CD1c-positive myeloid dendritic cell (primary cell): ENCODE data around the gene RASAL3.

Source experiments
- DNase-seq: peaks from one replicate; pipeline ENCODE4 v3.0.0-alpha.2; 2016; ENCODE audit errors: extremely low spot score

Gene RASAL3

GRCh38 chr19:15436012-15436825 is 28.1 kb downstream of the RASAL3 start:
- DNase-seq = no peak

DNA sequence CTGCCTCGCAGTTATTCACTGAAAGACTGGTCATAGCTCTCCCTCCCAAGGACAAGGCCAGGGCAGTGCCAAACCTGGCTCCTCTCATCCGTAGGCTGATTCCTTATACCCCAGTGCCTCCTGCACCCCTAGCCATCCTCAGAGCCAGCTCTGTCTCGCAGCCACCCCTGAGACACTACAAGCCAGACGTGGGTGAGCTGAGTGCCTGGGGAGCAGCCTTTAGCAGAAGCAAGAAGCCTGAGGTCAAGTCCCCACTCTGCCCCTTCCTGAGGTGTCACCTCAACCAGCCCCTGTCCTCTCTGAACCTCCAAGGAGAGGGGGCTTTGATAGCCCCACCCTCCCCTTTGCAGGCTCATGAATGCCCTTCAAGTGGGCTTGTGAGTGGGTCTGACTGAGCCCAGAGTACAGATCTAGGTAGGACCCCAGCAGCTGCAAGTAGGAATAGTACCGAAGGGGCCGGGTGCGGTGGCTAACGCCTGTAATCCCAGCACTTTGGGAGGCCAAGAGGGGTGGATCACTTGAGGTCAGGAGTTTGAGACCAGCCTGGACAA is 30.8 kb downstream of the RASAL3 start:
- DNase-seq = no peak

GRCh38 chr19:15432629-15433518 is 31.5 kb downstream of the RASAL3 start:
- DNase-seq = peak; percentile 97

DNA sequence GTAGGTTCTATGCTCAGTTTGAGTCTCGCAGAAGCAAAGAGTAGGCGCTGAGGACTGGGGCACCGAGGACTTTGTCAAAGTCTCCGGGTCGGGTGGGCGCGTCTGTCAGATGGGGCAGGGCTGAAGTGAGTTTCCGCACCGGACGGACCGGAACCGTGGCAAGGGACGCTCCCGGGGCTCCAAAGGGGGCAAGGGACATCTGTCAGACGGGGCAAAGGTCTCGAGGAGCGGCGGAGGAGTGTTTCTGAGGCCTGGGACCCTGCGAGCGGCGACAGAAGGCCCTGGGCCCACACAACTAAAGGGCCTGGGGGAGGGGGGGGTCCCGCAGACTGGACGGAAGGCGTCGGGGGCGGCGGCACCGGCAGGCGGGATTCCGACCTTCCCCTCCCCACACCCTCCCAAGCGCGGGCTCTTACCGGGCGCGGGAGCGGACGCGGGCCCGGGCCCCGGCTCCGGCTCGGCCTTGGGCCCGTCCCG is 32.3 kb downstream of the RASAL3 start:
- DNase-seq = no peak

GRCh38 chr19:15431396-15432017 is 32.8 kb downstream of the RASAL3 start:
- no peak for DNase-seq

GRCh38 chr19:15430526-15431120 is 33.7 kb downstream of the RASAL3 start:
- no peak for DNase-seq

DNA sequence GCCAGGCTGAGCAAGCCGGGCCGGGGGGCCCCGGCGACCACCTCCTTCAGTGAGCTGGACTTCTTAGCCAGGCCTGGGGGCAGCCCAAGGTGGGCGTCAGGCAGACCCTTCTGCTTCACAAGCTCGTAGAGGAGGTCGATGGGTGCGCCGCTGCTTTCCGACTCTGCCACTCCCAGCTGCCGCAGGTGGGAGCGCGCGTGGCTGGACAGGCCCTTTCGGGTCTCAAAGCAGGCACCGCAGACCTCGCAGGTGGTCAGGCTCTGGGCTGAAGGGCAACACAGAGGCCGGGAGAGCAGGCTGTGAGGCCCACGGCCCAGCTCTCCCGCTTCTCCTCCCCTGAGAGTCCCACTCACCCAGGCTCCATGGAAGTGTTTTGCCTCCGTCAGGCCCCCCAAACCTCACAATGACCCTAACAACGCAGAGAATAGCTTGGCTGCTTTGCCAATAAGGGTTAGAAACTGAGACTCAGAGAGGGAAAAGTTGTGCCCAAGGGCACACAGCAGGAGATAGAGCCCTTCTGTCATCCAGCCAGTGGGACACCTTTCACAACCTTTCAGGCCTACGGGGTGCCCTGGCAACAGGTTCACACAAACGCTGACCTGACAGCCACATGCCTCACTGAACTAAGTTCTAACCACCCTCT is 34.4 kb downstream of the RASAL3 start:
- DNase-seq = no peak

GRCh38 chr19:15428956-15429824 is 35.2 kb downstream of the RASAL3 start:
- DNase-seq = no peak

DNA sequence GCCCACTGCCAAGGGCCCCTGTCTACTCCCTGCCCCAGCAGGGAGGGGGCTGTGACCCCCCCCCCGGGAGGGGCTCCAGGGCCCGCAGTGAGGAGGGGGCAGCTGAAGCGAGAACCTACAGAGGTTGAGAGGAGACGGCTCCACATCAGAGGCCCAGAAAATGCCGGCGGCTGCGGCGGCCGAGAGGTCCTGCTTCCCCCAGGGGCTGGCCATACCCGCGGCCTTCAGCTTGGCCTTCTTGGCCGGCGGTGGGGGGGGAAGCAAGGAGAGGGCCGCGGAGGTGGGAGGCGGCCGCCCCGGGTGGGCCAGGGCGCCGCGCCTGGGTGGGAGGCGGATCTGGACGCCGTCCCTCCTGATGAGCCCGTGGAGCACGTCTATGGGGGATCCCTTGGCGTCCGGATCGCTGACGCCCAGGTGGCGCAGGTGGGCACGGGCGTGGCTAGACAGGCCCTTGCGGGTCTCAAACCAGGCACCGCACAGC is 36.3 kb downstream of the RASAL3 start:
- no peak for DNase-seq

DNA sequence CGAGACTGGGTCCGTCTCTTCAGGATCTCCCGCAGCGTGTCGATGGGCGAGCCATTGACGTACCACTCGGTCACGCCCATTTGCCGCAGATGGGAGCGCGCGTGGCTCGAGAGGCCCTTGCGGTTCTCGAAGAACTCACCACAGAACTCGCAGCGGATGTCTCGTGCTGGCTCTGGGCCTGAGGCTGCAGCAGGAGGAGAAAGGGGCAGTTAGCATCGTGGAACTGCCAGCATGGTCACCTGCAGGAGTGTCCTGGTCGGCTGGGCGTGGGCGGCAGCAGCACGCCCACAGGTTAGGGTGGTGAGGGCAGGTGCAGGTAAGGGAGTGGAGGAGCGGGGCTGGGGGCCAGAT is 37.0 kb downstream of the RASAL3 start:
- DNase-seq = no peak

- DNase-seq = no peak
Observed at GRCh38 chr19:15426485-15427349, 37.6 kb downstream of the RASAL3 start.

DNA sequence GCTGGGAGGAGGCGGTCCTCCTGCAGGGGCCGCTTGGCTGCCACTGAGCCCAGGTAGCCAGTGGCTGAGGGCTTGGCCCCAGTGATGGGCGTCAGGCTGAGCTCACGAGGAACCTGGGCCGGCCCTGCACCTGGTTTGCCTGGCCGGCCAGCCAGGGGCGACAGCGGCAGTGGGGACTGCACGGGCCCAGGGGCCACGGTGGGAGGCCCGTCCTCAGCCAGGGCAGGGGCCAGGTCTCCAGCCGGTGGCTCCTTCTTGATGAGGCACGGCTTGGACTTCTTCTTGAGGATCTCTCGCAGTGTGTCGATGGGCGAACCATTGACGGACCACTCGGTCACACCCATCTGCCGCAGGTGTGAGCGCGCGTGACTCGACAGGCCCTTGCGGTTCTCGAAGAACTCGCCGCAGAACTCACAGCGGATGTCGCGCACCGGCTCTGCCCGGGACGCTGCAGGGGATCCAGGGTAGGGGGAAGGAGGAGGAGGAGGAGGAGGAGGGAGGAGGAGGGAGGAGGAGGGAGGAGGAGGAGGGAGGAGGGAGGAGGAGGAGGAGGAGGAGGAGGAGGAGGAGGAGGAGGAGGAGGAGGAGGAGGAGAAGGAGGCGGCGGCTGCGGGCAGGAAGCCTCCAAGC is 38.9 kb downstream of the RASAL3 start:
- DNase-seq = no peak

DNA sequence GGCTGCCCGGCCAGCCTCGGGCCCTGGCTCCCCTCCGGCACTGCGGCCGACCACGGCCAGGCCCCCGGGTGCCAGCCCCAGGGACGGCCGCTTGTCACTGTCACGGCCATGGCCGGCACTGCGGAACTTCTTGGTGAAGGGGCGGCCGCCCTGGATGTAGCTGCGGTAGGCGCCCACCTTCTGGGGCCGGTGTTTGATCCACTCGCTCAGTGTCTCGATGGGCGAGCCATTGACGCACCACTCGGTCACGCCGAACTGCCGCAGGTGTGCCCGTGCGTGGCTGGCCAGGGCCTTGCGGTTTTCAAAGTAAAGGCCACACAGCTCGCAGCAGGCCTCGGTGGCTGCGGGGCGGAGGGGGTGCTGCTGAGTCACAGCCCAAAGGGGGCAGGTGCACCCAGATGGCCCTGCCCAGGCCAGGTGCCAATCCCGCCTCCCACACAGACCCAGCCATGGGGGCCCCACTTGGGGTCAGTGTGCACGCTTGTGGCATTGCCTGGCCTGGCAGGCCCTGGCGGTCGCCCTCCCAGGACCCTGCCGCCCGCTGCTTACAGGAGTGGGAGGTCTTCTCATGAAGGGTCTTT is 39.6 kb downstream of the RASAL3 start:
- DNase-seq = no peak

DNA sequence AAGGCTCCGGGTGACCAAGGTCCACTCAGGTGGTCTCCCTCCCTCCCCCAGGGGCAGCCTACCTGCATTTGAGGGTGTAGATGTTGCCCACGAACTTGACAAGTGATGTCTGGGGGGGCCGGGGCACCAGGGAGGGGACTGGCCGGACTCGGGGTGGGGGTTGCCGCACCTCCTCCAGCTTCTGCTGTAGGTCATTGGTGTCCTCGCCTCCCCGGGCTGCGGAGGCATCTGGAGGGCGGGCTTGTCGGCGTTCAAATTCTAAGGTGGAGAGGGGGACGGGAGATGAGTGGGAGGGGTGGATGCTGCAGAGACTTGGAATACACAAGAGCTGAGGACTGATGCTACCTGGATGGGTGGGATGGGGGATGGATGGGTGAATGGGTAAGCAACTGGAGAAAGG is 40.2 kb downstream of the RASAL3 start:
- DNase-seq = no peak

GRCh38 chr19:15423130-15423529 is 41.2 kb downstream of the RASAL3 start:
- no peak for DNase-seq

DNA sequence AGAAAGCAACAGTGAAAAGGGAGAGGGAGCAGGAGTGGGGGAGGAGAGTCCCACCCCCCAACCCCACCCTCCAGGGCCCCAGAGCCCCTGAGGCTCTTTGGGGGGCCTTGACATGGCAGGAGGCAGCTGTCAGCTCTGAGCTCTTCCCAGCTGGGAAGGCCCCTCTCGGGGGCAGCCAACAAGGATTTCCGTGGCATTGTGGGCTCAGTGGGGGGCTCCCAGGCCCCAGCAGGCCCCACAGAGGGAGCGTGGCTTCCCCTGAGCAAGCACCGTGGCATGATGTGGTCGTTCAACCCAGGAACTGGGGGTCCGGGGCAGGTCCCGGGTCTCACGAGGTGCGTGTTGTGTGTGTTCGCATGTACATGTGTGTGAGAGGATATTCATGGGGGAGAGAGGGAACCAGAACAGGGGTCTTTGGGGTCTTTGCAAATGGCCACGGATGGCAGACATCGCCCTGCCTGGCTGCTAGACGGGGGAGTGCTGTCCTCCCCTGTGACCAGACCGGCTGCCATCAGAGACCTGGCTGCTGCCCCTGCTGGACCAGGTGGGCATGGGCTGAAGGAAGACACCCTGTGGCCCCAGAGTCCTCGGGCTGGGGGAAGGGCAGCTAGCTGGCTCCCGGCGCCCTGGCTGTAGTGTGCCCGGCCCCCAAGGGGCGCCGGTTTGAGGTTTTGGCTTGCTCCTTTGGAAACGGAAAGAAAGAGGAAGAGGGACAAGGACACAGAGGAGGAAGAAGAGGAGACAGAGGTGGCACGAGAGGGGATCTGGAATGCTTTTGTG is 41.9 kb downstream of the RASAL3 start:
- no peak for DNase-seq

DNA sequence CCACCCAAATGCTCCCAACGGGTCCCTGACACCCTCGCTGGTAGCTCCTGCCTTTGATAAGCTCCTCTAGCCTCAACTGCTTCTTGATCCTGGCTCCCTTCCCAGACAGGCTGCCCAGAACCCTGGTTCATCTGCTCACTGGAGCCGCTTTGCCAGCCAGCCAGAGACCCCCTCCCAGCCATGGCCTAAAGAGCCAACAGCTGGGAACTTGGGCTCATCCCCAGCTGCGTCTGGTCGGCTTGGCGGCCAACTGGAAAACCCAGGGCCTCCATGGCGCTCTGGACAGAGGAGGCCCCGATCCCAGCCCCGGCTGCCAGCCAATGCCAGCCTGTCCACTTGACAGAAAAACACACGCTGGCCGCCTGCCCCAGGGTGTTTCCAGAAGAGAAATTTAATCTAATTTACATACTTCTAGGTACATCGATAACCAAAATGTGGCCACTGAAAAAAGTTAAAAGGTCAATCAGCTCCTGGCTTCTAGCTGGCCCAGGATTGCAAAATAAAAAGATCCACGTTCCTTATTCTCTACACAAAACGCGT is 42.6 kb downstream of the RASAL3 start:
- DNase-seq = no peak
